Left kidney (tissue), 2 donors: ENCODE results near the gene KREMEN1. TPM values are rescaled to one million over a fixed set of nuclear protein-coding genes. Genes with fewer than 3 reads are reported as not detected.

ENCODE experiments used
- DNase-seq: peaks from one replicate; pipeline ENCODE4 v3.0.0-alpha.2; 2013
- polyA plus RNA-seq: library from polyadenylated mRNA; unstranded; fragments of 120-200 nt; gene quantifications from one replicate; pipeline ENCODE4 v1.2.1, GENCODE V29; 2013; ENCODE audit not compliant: insufficient read length

The KREMEN1 gene
- polyA plus RNA-seq, 1 donor: 22.3 TPM

- DNase-seq: no peak
Measured at GRCh38 chr22:29205594-29206371, 132.9 kb downstream of the KREMEN1 start, which contains the start of gene EMID1. Gene EMID1, plus strand, starts transcription at chr22:29205896. Its CDS starts 143 bp downstream, at chr22:29206039.

DNA sequence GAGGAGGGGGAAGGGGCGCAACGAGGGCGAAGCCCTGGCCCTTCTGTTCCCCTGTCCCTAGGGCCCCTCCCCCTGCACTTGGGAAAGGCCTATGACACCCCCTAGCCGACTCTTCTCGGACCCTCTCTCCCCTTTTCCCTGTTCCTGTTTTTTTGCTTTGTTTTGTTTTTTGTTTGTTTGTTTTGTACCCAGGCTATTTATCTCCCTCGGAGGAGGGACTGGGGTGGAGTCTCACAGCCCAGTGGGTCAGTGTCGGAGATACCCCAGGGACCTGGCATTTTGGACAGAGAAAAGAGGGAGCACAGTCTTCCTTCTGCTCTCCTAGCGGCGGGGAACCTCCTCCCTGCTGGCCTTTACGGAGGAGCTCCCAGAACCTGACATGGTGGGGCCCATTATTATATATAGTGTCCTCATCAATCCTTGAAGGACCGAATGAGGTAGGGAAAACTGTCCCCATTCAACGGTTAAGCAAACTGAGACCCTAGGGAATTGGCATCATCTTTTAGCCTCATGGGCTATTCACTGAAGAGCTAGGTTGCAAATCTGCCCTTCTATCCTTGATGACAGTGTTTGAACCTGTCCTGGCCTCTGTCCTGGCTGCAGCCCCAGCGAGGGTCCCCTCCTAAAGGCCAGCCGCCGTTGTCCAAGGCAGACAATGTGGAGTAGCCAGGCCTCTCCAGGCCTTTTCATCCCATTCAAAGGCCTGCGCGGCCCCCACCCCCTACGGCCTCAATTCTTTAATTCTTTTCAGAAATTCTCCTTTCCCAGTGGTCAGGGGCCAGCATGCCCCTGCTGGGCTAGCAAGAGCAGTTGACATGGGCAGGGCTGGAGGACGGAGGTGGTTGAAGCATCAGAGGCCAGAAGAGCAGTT, 133.8 kb downstream of the KREMEN1 start:
- no peak for DNase-seq

DNA sequence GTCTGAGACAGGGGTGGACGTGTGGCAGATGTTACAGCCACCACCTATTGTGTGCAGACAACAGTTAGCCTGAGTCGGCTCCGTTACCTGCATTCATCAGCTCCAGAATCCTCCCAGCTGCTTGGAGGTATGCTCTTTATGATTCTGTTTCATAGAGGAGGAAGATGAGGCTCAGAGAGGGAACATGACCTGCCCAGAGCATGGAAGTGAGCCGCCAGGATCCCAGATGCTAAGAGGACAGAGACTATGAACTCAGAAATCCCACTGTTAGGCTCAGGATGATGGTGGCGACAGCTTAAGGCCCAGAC, 134.4 kb downstream of the KREMEN1 start:
- no peak for DNase-seq

GRCh38 chr22:29207562-29208501, 135.0 kb downstream of the KREMEN1 start:
- DNase-seq: no peak

DNA sequence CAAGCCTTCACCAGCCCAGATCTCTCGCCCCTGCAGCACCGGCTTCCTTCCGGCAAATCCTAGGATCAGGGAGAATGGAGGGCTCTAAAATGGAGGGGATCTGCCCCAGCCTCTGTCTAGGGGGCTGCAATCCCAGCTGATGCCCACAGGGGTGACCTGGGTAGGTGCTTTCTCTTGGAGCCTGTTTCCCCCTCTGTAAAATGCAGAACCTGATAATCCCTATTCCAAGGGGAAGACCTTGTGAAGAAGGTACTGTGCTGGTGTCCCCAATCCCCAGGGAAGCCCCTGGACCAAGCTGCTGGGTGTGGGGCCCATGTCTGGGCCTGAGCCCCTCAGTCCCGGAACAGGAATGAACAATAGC, 135.6 kb downstream of the KREMEN1 start:
- DNase-seq: no peak

DNA sequence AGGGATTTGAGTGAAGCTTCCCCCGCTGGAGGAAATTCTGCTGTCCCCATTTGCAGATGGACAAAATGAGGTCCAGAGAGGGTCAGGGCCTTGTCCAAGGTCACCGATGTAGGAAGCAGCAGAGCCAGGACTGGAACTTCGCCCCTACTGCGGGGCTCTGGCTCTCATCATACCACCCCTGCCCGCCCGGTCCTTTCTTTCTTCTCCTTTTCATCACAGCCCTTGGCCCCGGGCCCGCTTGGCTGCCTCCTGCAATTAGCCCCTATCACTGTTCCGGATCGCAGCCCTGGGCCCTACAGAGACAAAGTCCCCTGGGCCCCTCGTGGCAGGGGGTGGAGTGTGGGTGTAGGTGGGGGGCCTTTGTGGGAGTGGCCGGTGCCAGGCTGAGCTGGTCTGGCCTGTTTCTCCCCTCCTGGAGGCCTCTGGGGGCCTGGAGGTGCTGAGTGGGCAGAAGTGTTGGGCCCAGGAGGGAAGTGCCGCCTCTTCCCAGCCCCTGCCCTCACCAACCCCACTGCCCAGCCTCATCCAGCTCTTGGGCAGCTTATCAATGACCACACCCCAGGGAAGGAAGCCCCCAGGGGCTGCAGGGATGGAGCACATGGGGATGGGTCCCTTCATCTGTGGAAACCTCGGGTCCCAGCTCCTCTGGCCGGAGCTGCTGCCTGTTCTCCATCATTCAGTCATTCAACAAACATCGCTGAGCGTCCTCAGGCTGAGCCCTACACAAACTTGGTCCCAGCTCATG, 136.2 kb downstream of the KREMEN1 start:
- peak; percentile 81 for DNase-seq

GRCh38 chr22:29209624-29209929, 136.7 kb downstream of the KREMEN1 start:
- DNase-seq: no peak

DNA sequence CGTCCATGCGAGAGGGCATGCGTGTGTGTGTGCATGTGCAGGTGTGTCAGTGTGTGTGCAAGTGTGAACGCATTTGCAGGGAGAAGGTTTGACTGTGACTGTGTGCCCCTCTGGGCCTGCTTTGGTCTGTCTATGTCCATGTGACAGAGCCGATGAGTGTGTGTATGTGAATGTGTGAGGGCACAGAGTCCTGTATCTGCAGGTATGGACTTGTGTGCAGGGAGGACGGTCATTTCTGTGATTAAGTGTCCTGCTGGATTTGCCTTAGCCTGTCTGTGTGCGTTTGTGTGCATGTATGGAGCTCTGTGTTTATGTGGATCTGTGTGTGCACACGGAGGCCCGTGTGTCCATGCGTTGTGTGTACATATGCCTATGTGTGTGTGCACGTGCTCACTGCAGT, 138.2 kb downstream of the KREMEN1 start:
- no peak for DNase-seq

DNA sequence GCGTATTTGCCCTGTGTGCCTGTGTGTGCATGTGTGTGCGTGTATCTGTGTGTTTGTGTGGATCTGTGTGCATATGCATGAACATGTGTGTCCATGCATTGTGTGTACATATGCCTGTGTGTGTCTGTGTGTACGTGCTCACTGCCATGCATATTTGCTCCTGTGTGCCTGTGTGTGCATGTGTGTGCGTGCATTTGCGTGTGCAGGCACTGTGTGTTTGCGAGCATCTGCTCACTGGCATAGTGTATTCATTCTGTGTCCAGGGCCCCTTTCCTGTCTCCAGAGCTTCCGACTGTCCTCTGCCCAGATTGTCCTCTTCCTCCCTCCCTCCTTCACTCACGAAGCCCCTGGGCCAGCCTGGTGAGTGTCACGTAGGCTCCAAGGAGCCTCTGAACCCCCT, 138.6 kb downstream of the KREMEN1 start:
- DNase-seq: no peak

GRCh38 chr22:29212743-29213142, 139.9 kb downstream of the KREMEN1 start:
- no peak for DNase-seq

DNA sequence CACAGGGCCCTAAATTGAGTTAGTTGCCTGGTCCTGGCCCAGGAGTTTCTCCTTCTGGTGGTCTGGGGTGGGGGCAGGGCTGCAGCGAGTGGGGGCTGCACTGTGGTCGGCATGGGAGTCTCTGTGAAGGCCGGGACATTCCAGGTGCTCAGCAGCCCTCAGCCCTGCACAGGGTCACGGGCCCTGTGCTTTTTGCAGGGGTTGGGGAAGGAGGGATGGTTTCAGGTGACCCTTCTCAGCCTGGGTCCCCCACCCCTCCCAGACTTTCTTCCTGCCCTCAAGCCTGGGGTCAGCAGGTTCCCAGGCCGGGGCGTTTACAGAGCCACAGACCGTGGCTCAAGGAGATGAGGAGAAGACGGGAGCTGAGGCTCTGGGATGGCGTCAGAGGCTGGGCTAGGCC, 140.7 kb downstream of the KREMEN1 start:
- DNase-seq: no peak

- DNase-seq: no peak
Measured at GRCh38 chr22:29214232-29214631, 141.4 kb downstream of the KREMEN1 start.

DNA sequence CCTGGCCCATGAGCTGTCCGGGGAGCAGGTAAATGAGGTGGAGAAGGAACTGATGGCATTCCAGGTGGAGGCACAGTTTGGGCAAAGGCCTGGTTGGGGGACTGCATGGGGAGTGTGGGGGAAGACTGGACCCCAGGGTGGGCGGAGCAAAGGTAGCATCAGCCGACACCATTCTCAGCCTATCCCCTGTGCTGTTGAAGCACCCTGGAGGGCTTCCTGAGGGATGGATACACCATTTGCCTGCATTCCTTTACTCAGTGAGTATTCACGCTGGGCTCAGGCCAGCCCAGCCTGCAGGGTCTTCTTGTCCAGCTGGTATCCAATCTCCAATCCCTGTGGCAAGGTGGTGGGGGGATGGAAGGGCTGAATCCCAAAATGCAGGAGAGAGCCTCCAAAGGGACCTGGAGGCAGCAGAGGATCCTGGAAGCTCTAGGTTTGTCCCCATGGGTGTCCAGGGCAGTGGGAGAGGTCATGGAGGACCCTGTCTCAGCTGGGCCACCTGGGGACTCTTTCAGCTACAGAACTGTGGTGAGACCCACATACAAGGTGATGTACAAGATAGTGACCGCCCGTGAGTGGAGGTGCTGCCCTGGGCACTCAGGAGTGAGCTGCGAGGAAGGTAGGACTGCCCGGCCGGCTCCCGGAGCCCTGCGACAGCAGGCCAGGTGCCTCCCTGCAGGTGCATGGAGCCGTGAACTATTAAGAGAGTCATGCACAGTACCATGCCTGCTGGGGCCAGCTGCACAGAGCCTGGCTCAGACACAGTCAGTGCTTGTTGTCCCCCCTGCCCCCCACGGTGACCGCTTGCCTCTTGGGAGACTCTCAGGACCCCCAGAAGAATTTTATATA, 142.4 kb downstream of the KREMEN1 start:
- DNase-seq: no peak

DNA sequence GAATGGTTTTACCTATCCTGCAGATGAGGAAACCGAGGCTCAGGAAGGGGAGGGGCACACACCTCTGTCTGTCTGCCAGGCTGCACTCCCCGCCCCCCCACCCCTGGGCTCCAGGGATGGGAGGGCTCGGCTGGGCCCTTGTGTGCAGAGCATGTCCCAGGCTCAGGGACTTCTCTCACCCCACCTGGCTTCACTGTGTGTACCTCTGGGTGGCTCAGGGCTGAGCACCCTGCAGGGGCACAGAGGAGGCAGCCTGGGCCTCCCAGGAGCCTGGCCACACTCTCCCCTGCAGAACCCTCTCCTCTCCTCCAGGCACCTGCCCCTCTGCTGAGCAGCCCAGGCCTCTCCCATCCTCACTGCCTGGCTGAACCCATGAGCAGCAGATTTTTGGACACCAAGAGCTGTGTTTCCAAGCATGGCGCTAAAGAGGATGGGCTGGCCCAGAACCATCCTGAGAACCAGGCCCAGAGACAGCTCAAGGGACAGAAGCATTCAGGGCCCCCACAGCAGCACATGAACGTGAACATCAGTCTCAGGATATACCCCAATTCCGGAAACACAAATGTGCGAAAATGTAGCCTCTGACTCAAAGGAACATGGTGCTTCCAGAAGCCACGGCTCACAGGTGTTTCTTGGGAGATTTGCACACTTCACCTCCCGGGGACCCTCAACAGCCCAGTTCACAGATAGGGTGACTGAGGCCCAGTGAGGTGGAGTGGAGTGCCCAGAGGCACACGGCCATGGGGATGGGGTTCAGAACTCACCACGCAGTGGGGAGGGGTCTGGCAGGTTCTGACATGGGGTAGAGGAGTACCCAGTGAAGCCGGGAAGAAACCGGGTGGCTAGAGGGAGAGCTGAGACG, 143.4 kb downstream of the KREMEN1 start:
- no peak for DNase-seq

DNA sequence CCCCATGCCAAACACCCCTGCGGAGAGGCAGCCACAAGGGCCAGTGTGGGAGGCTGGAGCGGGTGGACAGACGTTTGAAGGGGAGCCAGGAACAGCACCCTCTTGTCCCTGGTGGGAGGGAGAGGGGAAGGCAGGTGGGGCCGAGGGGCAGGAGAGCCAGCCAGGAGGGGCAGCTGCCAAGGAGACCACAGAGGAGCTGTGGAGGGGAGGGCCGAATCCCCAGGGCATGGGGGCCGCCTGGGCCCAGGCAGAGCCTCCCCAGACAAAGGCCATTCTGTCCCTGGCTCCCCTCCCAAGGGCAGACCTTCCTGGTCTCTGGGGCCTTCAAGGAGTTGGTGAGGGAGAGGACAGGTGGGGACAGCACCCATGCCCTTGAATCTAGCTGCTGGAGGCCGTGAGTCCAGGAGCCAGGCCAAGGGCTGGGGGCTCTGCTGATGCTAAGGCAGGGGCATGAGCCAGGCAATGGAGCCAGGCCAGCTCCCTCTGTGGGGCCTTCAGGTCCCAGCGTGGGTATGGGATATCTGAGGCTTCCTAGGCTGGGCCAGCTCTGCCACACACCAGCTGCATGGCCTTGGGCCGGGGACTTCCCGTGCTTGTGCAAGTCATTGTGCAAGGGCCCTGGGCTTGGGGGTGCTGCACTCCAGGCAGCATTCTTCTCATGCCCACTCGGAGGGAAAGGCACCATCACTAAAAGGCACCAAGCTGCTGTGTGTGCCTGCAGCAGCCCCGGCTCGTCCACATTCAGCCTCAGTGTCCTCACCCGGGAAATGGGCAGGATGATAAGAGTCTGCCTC, 144.2 kb downstream of the KREMEN1 start:
- no peak for DNase-seq
